ENCODE results near the gene NUDT4B. TPM values are rescaled to one million over a fixed set of nuclear protein-coding genes. Genes with fewer than 3 reads are reported as not detected.

The NUDT4B gene
- total RNA-seq, 1 donor from 2014 or later, result 16.4 TPM

Small RNA genes lying within 50 kb of the gene (small RNA-seq; reads per million reads assigned to genes)
- gene RNU6-1171P, result not detected

Other genes starting within 250 kb of the NUDT4B start
- 9.4 TPM for gene NBPF14, start 152.8 kb upstream of the NUDT4B start, total RNA-seq
- 353 TPM for gene PDE4DIP, start 95.7 kb downstream of the NUDT4B start, total RNA-seq